AG20443 (cell line): ENCODE measurements around the gene ELFN1.
"Not testable (repeated sequence)": the region's sequence is repeated elsewhere in the genome, so short reads cannot be mapped to it uniquely, and the experiment has no call there.

ENCODE experiments used
- DNase-seq: peaks from one replicate; pipeline ENCODE4 v3.0.0; 2012; ENCODE audit warnings: low spot score, mixed read lengths

The ELFN1 gene

DNA sequence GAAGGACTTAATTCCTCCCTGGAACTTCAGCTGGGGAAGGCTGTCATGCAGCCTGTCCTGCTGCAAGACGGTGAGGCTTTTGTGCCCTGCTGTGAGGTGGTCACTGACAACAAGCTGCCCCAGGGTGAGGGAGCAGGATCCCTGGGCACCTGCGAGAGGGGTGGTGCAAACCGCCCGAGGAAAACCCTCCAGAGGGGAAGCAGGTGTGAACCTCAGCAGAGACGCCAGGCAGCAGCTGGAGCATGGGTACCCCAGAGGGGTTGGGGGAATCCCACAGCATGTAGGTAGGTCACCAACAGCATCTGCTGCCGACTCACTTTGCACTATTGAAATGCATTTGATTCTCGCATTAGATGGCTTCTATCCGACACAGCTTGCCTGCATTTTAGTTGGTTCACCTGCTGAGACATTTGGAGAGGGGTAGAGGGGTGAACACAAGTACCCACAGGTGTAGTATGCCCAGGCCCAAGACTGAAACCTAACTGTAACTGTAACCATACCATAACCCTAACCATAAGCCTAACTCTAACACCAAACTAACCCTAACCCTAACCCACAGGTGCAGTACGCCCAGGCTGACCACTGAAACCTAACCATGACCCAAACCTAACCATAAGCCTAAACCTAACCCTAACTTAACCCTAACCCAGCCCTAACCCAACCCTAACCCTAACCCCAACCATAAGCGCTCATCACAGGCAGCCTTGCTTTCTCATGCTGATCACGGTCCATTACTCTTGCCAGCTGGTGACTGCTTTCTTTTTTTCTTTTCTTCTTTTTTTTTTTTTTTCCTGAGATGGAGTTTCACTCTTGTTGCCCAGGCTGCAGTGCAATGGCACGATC, 85.9 kb downstream of the ELFN1 start:
- DNase-seq = no peak

DNA sequence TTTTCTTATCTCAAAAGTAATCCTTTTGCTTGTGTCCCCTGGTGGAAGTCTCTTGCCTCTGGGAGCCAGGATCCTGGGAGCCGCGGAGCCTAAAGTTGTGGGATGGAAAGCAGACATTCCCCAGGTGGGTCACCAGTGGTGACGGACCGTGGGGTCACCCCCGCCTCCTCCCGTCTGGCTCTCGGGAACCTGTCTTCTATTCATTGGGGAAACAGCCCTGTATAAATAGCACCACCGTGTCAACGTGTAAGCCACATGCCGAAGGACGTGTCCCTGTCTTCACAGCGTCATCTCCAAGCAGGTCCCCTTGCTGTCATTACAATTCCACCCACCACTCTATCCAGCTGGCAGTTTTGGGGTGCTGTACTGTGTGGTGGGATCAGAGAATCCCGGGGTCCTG, 87.5 kb downstream of the ELFN1 start:
- no peak for DNase-seq

DNA sequence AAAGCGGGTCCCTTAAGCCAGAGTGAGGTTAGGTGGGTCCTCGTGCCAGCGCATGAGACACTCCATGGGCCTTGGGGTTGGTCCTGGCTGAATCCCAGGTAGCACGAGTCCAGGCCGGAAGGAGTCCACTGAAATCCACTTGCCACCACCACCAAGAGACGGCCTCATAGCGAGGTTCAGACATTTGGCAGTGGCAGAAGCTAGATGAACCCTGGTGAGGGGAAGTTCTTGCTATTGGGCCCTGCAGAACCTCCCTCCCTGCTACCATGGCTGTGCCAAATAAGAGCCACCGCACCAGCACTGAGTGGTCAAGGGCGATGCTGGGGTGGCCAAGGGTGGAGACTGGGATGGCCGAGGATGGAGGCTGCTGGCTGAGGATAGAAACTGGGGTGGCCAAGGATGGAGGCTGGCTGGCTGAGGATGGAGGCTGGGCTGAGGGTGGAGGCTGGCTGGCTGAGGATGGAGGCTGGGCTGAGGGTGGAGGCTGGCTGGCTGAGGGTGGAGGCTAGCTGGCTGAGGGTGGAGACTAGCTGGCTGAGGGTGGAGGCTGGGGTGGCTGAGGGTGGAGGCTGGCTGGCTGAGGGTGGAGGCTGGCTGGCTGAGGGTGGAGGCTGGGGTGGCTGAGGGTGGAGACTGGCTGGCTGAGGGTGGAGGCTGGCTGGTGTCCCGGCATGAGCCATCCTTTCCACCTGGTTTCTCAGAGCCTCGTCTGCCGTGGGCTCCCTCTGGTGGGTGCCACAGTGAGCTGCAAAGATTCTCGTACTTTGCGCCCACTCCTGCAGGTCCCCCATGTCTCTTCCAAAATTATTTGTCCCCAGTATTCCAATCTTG, 88.2 kb downstream of the ELFN1 start:
- DNase-seq = peak; percentile 62

DNA sequence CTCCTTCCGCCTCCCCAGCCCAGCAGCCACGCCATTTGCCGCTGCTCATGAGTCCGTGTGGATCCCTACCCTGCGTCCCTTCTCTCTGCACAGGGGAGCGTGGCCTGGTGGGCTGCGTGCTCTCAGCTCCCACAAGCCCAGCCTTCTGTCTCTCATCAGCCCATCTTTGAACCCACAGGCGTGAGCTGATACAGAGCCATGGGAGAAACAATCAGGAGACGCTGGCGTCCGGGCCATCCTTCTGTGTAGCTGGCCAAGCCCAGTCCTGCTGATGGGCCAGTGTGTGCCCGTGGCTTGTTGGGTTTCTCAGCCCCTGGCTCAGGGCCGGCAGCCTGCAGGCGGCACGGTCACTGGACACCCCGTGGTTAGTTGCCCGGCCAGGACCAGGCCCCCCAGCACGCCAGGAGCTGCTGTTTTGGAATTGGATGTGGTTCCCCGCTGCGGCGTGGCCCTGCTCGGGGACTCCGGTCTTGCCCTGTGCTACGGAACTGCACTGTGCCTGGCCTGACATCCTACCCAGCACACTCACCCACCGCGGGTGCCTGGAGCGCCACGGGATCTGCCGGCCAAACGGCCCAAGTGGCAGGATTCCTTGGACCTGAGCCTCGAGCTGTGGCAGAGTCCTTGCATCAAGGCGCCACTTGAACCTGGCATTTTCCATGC, 88.9 kb downstream of the ELFN1 start:
- DNase-seq = peak; percentile 6

DNA sequence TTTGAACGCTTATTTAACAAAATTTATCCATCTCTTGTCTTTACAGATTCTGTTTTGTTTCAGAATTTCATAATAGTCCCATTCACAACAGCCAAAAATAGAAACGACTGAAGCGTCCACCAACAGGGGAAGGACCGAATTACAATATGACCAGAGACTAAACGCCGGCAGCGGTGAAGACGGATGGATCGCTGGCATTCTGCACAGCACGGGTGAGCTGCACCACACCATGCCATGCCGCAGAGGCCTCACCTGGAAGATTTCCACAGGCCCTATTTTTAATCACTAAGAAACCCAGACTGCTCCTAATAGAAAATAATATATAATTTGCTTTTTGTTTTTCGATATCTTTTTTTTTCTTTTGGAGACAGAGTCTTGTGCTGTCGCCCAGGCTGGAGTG, 91.0 kb downstream of the ELFN1 start:
- DNase-seq = peak; percentile 27

DNA sequence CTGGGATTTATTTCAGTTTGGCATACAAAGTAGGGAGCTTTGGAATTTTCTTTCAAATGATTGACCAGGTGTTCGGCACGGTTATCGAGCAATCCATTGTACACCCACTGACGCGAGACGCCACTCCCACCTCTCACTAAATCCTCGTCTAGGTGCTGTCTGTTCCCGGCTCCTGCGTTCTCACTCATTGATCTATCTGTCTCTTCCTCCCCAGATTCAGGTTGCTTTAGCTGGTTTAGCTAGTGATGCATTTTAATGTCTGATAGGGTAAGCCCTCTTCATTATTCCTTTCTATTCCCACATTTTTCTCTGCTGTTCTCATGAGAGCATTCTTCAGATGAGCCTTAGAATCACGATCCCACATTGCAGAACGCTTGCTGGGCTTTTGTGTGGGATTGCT, 91.7 kb downstream of the ELFN1 start:
- DNase-seq = no peak

DNA sequence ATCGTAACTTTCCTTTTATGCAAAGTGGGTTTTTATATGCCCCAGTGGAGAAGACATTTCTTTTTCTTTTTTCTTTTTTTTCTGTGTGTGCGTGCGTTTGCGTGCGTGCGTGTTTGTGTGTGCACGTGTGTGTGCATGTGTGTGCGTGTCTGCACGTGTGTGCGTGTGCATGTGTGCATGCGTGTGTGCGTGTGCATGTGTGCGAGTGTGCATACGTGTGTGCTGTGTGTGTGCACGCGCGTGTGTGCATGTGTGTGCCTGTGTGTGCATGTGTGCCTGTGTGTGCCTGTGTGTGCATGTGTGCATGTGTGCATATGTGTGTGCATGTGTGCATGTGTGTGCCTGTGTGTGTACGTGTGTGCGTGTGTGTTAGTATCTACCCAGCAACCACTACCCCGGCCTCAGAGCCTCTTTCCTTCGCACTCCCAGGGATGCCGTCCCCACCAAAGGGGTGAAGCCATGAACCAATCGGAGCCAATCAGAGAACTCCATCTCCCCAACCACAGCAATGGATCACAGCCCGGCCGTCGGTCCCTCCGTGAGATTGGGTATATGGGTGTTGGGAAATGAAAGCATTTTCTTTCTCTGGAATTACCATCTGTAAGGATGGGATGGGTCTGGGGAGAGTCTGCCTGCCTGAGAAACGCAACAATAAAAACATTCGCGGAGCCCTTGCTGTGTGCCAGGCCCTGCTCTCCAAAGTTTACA, 92.3 kb downstream of the ELFN1 start:
- no peak for DNase-seq

DNA sequence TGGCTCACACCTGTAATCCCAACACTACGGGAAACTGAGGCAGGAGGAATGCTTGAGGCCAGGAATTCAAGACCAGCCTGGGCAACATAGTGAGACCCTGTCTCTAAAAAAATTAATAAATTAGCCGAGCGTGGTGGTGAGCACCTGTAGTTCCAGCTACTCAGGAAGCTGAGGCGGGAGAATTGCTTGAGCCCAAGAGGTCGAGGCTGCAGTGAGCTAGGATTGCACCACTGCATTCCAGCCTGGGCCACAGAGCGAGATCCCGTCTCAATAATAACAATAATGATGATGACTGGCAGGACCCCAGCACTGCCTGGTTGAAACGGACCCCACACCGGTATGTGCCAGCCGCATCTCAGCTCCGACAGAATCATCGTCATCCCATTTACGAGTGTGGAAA, 93.0 kb downstream of the ELFN1 start:
- DNase-seq = no peak

DNA sequence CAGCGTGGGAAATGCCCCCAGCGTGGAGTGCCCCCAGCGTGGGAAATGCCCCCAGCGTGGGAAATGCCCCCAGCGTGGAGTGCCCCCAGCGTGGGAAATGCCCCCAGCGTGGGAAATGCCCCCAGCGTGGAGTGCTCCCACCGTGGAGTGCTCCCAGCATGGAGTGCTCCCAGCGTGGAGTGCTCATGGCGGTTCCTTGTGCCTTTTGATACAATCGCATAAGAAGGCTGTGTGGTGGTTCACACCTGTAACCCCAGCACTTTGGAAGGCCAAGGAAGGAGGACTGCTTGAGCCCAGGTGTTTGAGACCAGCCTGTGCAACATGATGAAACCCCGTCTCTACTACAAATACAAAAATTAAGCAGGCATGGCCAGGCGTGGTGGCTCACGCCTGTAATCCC, 93.8 kb downstream of the ELFN1 start:
- DNase-seq = not testable (repeated sequence)

DNA sequence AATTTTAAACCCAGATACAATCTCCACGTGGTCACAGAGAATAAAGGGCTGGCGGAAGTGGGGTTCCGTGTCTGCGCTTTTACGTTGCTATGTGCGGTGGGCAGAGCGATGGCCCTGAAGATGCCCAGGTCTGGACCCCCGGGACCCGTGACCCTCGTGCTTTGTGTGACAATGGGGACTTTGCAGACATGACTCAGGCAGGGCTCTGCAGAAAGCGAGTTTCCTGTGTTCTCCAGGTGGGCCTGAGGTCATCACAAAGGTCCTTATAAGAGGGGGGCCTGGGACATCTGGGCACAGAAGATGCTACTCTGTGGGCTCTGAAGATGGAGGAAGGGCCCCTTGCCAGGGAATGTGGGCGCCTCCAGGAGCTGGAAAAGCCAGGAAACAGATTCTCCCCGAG, 95.3 kb downstream of the ELFN1 start:
- no peak for DNase-seq

DNA sequence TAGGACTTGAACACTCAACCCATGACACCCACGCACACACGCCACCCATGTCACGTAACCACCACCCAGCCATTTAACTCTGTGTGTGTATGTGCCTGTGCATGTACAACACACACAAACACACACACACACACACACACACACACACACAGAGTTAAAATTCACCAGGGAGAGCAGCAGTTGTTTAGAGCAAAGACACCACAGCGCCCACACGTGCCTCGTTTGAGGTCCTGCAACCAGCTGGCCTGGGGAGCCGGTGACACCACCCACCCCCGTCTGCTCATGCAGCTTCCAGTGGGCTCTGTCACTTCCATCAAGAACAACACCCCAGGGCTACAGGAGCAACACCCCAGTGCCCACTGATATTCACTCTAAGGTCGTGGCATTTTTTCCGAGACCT, 97.4 kb downstream of the ELFN1 start:
- peak; percentile 32 for DNase-seq

DNA sequence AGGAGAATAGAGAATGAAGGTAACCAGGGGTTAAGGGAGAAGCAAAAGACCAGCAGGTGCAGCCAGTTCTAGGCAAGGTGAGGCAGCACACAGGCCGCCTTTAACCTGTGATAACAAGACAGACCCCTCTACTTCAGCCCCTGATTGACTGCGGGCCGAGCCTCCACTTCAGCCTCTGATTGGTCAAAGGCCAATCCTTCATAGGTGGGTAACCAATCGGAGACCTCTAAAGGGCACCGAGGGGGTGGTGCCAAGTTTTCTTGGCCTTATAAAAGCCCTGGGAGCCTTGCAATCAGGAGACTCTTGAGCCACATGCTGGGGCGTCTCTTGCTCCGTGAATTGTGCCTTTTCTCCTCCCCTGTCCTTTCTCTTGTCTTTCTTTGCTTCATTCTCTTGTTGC, 98.8 kb downstream of the ELFN1 start:
- DNase-seq = peak; percentile 32

DNA sequence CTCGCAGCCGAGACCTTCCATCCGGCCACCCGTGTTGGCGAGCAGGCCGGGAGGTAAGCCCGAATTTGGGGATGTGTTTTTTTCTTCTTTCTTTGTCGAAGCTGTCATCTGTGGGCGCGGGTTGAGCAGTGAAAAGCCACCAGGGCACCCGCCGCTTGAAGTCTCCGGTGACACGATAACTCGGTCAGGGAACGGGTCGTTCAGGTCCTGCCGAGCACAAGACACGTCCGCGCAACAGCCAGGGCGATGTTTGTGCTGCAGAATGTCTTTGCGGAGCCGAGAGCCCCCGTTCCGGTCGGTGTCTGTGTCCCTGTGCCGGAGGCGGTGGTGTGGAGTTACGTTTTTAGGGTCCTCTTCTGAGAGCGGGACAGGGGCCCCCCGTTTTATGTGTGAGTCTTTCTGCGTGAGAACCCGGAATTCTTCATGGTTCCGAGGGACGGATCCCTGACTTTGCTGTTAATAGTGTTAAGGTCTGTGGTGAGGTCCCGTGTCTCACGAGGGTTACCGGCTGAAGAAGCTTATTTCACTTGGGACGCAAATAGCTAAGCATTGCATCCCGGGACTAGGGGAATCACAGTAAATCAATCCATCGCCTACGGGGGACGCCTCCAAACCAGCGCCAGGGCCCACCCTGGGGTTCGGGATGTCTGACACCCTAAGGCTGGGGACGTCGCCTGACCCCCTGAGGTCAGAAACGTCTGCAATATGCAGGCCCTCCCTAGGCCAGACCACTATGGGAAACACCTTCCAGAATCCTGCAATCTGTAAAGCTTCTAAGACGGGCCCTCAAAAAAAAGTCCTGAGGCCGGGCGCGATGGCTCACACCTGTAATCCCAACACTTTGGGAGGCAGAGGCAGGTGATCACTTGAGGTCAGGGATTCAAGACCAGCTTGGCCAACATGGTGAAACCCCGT, 99.5 kb downstream of the ELFN1 start:
- peak; percentile 7 for DNase-seq

DNA sequence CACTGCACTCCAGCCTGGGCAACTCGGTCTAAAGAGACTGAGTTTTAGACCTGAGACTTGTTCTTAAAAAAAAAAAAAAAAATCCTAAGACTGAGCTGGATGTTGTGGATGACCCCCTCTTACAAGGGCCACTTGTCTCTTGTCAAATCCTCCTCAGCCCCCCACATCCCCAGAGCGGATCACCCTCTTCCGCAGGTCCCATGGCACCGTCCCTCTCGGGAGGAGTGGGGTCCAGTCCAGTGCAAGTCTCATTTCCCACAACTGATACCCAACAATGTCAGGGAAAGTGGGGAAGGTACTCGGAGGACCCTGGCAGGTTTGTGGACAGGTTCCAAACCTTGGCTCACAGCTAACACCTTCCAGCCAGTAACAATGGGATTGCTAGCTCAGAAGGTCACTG, 100.3 kb downstream of the ELFN1 start:
- no peak for DNase-seq

DNA sequence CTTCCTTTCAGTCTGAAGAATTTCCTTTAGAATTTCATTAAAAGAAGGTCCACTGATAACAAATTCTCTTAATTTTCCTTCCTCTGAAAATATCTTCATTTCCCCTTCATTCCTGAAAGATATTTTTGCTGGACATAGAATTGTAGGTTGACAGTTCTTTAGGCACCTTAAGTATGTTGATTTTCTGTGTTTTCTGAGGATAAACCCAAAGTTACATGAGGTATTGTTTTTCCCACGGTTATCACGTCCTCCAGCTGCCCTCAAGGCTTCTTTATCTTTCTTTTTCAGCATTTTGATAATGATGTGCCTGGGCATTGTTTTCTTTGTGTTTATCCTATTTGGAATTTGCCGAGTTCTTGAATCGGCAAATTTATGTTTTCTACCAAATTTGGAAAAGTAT, 105.3 kb downstream of the ELFN1 start:
- DNase-seq = no peak

DNA sequence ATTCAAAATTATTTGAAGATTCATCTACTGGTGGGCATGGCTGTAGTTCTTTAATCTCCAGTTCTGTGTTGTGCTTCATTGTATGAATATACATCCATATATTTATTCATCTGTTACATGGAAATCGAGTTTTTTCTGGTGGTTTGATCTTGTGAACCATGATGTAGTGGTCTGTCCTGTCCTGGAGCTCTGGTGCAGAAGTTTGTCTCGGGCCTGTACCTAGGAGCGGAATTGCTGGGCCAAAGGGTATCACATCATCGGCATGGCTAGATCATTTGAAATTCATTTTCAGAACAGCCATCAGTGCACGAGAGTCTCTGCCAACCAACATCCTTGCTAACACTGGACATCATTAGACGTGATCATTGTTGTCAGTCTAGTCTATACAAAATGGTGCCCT, 107.0 kb downstream of the ELFN1 start:
- DNase-seq = no peak

DNA sequence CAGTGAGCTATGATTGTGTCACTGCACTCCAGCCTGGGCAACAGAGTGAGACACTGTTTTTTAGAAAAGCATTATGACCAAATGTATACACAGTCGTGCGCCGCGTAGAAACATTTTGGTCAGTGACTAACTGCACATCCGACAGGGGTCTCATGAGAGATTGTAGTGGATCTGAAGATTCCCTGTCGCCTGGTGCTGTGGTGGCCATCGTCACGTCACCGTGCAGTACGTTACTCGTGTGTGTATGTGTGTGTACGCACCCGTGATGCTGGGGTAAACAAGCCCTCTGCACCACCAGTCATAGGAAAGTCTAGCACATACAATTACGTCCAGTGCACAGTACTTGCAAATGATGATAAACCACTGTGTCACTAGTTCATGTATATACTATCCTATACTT, 109.4 kb downstream of the ELFN1 start:
- no peak for DNase-seq

DNA sequence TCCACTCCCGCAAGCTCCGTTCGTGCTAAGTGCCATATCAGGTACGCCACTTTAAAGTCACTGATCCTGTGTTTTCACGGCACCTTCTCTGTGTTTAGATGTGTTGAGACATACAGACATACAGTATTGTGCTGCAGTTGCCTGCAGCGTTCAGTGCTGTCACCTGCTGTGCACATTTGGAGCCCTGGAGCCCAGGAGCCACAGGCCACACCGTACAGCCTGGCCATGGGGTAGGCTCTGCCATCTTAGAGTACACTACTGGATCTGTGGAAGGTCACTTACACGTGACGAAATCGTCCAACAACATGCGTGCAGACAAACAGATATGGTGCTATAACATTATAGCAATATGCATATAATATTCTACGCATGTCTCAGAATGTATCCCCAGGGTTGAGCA, 111.3 kb downstream of the ELFN1 start:
- no peak for DNase-seq

DNA sequence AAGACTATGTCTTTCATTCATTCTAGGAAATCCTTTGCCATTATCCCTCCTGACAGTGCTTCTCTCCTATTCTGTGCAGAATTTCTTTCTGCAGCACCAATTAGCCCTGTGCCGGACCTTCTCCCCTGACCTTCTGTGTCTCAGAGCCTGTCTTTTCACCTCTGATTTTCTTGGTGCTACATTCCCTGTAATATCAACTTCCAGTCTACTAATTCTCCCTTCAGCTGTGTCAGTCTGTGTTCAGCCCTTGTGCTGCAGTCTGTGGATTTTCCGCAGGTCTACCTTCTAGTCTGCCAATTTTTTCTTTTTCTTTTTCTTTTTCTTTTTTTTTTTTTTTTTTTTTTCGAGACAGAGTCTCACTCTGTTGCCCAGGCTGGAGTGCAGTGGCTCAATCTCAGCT, 115.8 kb downstream of the ELFN1 start:
- no peak for DNase-seq

DNA sequence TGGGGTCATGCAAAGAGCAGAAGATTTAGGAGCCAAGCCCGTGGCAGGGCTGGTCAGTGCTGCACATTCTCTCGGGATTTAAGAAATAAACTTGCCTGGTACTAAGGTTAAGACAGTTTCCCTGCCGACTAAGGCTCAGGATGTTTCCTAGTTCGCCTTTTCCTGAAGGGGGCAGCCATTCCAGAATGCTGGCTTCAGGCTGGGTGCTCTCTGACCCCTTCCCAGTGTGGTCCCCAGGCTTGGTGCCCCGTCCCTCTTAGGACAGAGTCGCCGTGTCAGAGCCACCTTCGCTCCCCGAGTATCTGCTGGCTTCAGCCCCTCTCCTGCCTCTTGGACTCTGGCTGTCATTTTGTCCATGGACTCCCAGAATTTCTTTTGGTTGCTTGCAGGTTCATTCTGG, 117.2 kb downstream of the ELFN1 start:
- DNase-seq = no peak

DNA sequence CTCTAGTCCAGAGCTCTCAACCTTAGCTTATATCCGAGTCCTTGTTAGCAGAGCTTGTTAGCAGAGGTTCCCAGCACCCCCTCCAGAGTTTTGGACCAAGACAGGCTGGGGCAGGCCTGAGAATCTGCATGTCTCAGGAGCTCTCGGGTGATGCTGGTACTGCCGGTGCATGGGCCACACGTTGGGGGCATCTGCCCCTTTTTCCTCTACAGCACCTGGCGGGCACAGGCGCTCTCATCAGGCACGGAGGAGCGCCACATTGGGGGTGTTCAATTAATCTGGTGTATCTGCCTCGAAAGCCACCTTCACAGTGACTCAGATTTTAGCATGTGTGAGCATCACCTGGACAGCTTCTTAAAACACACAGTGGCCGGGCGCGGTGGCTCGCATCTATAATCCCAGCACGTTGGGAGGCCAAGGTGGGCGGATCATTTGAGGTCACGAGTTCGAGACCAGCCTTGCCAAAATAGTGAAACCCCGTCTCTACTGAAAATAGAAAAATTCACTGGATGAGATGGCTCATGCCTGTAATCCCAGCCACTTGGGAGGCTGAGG, 117.7 kb downstream of the ELFN1 start:
- DNase-seq = no peak
